B cell (primary cell): ENCODE measurements around the gene ADCY1.

ENCODE experiments used
- EZH2 ChIP-seq: IDR thresholded peaks from 2 replicates; pipeline ENCODE4 v1.6.1; 2012; ENCODE audit warnings: borderline replicate concordance, low read depth, mild to moderate bottlenecking, moderate library complexity, low read length; ENCODE audit not compliant: insufficient read depth, poor library complexity, severe bottlenecking
- TF ChIP-seq, protein P1 (sequence below): fragments of 200-600 bp; IDR thresholded peaks from one replicate; pipeline ENCODE4 v1.8.0; 2022; ENCODE audit warnings: antibody characterized with exemption, mild to moderate bottlenecking

DNA sequence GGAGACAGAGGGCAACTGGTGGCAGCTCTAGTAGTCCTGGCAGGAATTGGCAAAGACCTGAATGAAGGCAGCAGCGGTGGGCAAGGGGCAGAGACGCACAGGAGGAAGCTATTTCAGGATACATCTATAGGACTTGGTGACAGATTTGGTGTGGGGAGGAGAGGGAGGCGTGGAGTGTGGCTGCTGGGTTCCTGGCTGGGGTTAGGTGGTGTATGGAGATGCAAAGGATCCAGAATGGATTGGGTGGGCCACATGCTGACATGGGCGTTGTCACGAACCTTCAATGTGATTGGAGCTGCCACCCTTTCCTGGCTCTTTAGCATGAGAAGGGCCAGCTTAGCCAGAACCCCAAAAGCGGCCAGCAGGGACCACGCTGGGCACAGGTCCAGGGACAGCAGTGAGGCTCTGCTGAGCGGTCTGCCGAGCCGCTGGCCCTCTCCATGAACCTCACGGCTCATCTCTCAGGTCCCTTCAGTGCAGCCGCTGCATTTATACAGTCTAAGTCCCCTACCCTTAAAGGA lies 10.2 kb upstream of the ADCY1 start:
- TF ChIP-seq, protein P1, sequence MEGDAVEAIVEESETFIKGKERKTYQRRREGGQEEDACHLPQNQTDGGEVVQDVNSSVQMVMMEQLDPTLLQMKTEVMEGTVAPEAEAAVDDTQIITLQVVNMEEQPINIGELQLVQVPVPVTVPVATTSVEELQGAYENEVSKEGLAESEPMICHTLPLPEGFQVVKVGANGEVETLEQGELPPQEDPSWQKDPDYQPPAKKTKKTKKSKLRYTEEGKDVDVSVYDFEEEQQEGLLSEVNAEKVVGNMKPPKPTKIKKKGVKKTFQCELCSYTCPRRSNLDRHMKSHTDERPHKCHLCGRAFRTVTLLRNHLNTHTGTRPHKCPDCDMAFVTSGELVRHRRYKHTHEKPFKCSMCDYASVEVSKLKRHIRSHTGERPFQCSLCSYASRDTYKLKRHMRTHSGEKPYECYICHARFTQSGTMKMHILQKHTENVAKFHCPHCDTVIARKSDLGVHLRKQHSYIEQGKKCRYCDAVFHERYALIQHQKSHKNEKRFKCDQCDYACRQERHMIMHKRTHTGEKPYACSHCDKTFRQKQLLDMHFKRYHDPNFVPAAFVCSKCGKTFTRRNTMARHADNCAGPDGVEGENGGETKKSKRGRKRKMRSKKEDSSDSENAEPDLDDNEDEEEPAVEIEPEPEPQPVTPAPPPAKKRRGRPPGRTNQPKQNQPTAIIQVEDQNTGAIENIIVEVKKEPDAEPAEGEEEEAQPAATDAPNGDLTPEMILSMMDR, result no peak
- TF ChIP-seq EZH2, result no peak
